ENCODE data around the gene GULP1.

The GULP1 gene

GRCh38 chr2:188365058-188365641 lies 73.5 kb downstream of the GULP1 start:
- Mint-ChIP-seq H3K4me1 (no peaks in the 10 kb centered on the region), H3K9me3 (peaks cover 5% of the 10 kb centered on the region), H3K27ac (no peak overlapping the region), H3K36me3 (no peaks in the 10 kb centered on the region), H3K4me3 (no peak overlapping the region)
- no peak for DNase-seq (ENCODE audit: low spot score in 2 of 2)
- no peak for ATAC-seq

GRCh38 chr2:188367164-188367563 lies 75.5 kb downstream of the GULP1 start:
- peaks cover 2% of the 10 kb centered on the region for H3K9me3 Mint-ChIP-seq
- H3K4me3 Mint-ChIP-seq: no peak overlapping the region
- DNase-seq (ENCODE audit: low spot score in 2 of 2) (no peak), ATAC-seq (no peak)
- no peaks in the 10 kb centered on the region for H3K4me1 Mint-ChIP-seq
- H3K27ac Mint-ChIP-seq: no peak overlapping the region
- no peaks in the 10 kb centered on the region for H3K36me3 Mint-ChIP-seq

GRCh38 chr2:188369365-188369764 lies 77.7 kb downstream of the GULP1 start:
- no peaks in the 10 kb centered on the region for H3K36me3 Mint-ChIP-seq
- no peaks in the 10 kb centered on the region for H3K4me1 Mint-ChIP-seq
- H3K27ac Mint-ChIP-seq: no peak overlapping the region
- DNase-seq (ENCODE audit: low spot score in 2 of 2) (no peak), ATAC-seq (no peak)
- no peak overlapping the region for H3K4me3 Mint-ChIP-seq
- peaks cover 2% of the 10 kb centered on the region for H3K9me3 Mint-ChIP-seq

- Mint-ChIP-seq H3K27ac (no peak overlapping the region), H3K4me3 (no peak overlapping the region), H3K4me1 (no peaks in the 10 kb centered on the region), H3K36me3 (no peaks in the 10 kb centered on the region), H3K9me3 (peaks cover 6% of the 10 kb centered on the region)
- ATAC-seq: no peak
- no peak for DNase-seq (ENCODE audit: low spot score in 2 of 2)
Measured at GRCh38 chr2:188378371-188378950, 86.8 kb downstream of the GULP1 start.

GRCh38 chr2:188379748-188380147 lies 88.1 kb downstream of the GULP1 start:
- Mint-ChIP-seq H3K4me3 (no peak overlapping the region), H3K9me3 (peaks cover 12% of the 10 kb centered on the region), H3K36me3 (no peaks in the 10 kb centered on the region), H3K27ac (no peak overlapping the region), H3K4me1 (no peaks in the 10 kb centered on the region)
- DNase-seq (ENCODE audit: low spot score in 2 of 2): no peak
- no peak for ATAC-seq

- no peak overlapping the region for H3K27ac Mint-ChIP-seq
- H3K4me1 Mint-ChIP-seq: no peaks in the 10 kb centered on the region
- ATAC-seq (no peak), DNase-seq (ENCODE audit: low spot score in 2 of 2) (no peak)
- H3K9me3 Mint-ChIP-seq: peaks cover 12% of the 10 kb centered on the region
- H3K36me3 Mint-ChIP-seq: no peaks in the 10 kb centered on the region
- H3K4me3 Mint-ChIP-seq: no peak overlapping the region
Measured at GRCh38 chr2:188380280-188380679, 88.6 kb downstream of the GULP1 start.

- H3K9me3 Mint-ChIP-seq: peaks cover 15% of the 10 kb centered on the region
- H3K4me3 Mint-ChIP-seq: no peak overlapping the region
- ATAC-seq (no peak), DNase-seq (ENCODE audit: low spot score in 2 of 2) (no peak)
- H3K27ac Mint-ChIP-seq: no peak overlapping the region
- no peaks in the 10 kb centered on the region for H3K36me3 Mint-ChIP-seq
- H3K4me1 Mint-ChIP-seq: no peaks in the 10 kb centered on the region
Measured at GRCh38 chr2:188381614-188382013, 89.9 kb downstream of the GULP1 start.

GRCh38 chr2:188382107-188382506 lies 90.4 kb downstream of the GULP1 start:
- no peak overlapping the region for H3K27ac Mint-ChIP-seq
- H3K9me3 Mint-ChIP-seq: peaks cover 15% of the 10 kb centered on the region
- H3K4me1 Mint-ChIP-seq: no peaks in the 10 kb centered on the region
- no peak overlapping the region for H3K4me3 Mint-ChIP-seq
- no peaks in the 10 kb centered on the region for H3K36me3 Mint-ChIP-seq
- no peak for DNase-seq (ENCODE audit: low spot score in 2 of 2)
- ATAC-seq: no peak

GRCh38 chr2:188383158-188383557 lies 91.5 kb downstream of the GULP1 start:
- peaks cover 15% of the 10 kb centered on the region for H3K9me3 Mint-ChIP-seq
- no peaks in the 10 kb centered on the region for H3K4me1 Mint-ChIP-seq
- no peak overlapping the region for H3K27ac Mint-ChIP-seq
- H3K36me3 Mint-ChIP-seq: no peaks in the 10 kb centered on the region
- ATAC-seq (no peak), DNase-seq (ENCODE audit: low spot score in 2 of 2) (no peak)
- H3K4me3 Mint-ChIP-seq: no peak overlapping the region

GRCh38 chr2:188385857-188386256 lies 94.2 kb downstream of the GULP1 start:
- Mint-ChIP-seq H3K4me3 (no peak overlapping the region), H3K36me3 (no peaks in the 10 kb centered on the region), H3K27ac (no peak overlapping the region), H3K4me1 (no peaks in the 10 kb centered on the region), H3K9me3 (peaks cover 13% of the 10 kb centered on the region)
- ATAC-seq (no peak), DNase-seq (ENCODE audit: low spot score in 2 of 2) (no peak)

- DNase-seq (ENCODE audit: low spot score in 2 of 2) (no peak), ATAC-seq (no peak)
- Mint-ChIP-seq H3K36me3 (no peaks in the 10 kb centered on the region), H3K4me1 (no peaks in the 10 kb centered on the region), H3K27ac (no peak overlapping the region), H3K4me3 (no peak overlapping the region), H3K9me3 (peaks cover 14% of the 10 kb centered on the region)
Measured at GRCh38 chr2:188388831-188389230, 97.2 kb downstream of the GULP1 start.

GRCh38 chr2:188391354-188391753 lies 99.7 kb downstream of the GULP1 start:
- Mint-ChIP-seq H3K36me3 (no peaks in the 10 kb centered on the region), H3K4me3 (no peak overlapping the region), H3K27ac (no peak overlapping the region), H3K4me1 (no peaks in the 10 kb centered on the region), H3K9me3 (peaks cover 15% of the 10 kb centered on the region)
- ATAC-seq (no peak), DNase-seq (ENCODE audit: low spot score in 2 of 2) (no peak)

- no peak for ATAC-seq
- H3K27ac Mint-ChIP-seq: no peak overlapping the region
- H3K4me3 Mint-ChIP-seq: no peak overlapping the region
- H3K4me1 Mint-ChIP-seq: no peaks in the 10 kb centered on the region
- H3K9me3 Mint-ChIP-seq: peaks cover 27% of the 10 kb centered on the region
- DNase-seq (ENCODE audit: low spot score in 2 of 2): no peak
- H3K36me3 Mint-ChIP-seq: no peaks in the 10 kb centered on the region
Measured at GRCh38 chr2:188394931-188395472, 103.3 kb downstream of the GULP1 start.

- ATAC-seq: no peak
- Mint-ChIP-seq H3K4me3 (no peak overlapping the region), H3K9me3 (peaks cover 28% of the 10 kb centered on the region), H3K27ac (no peak overlapping the region), H3K36me3 (no peaks in the 10 kb centered on the region), H3K4me1 (no peaks in the 10 kb centered on the region)
- no peak for DNase-seq (ENCODE audit: low spot score in 2 of 2)
Measured at GRCh38 chr2:188395903-188396689, 104.4 kb downstream of the GULP1 start.

GRCh38 chr2:188399159-188399558 lies 107.5 kb downstream of the GULP1 start:
- Mint-ChIP-seq H3K9me3 (peaks cover 23% of the 10 kb centered on the region), H3K4me1 (no peaks in the 10 kb centered on the region)
- ATAC-seq: no peak

GRCh38 chr2:188403676-188404075 lies 112.0 kb downstream of the GULP1 start:
- Mint-ChIP-seq H3K4me1 (no peaks in the 10 kb centered on the region), H3K4me3 (no peak overlapping the region), H3K27ac (no peak overlapping the region), H3K9me3 (peaks cover 19% of the 10 kb centered on the region), H3K36me3 (no peaks in the 10 kb centered on the region)
- DNase-seq (ENCODE audit: low spot score in 2 of 2) (no peak), ATAC-seq (no peak)

More at GRCh38 chr2:188399159-188399558, 107.5 kb downstream of the GULP1 start:
- no peak overlapping the region for H3K4me3 Mint-ChIP-seq
- no peak for DNase-seq (ENCODE audit: low spot score in 2 of 2)
- H3K27ac Mint-ChIP-seq: no peak overlapping the region
- H3K36me3 Mint-ChIP-seq: no peaks in the 10 kb centered on the region
